Measurements from ENCODE around the gene DIS3L2. TPM values are rescaled to one million over a fixed set of nuclear protein-coding genes. Genes with fewer than 3 reads are reported as not detected.

Gene DIS3L2
- total RNA-seq, 4 donors from 2014 or later, result 13.3 to 31.0 (median 23.6) TPM

DNA sequence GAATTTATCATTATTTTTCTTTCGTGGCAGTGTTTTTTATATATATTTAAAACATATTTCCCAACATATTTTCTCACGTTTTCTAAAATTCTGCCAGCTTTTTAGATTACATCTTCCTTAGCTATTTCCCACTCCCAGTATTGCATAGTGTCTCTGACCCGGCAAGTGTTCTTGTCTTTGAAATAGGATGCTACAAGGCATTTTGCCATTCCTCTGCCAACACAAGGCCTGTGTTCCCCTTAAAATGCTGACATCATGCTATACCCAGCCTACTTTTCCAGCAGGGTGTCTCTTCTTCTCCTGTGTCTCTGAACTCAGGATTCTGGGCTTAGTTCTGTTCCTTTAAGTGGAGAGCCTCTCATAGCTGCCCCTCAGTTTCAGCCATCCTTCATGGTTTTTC lies 115.2 kb downstream of the DIS3L2 start:
- no peak for ATAC-seq
- no peaks in the 10 kb centered on the region for H3K36me3 ChIP-seq
- no peaks in the 10 kb centered on the region for H3K27me3 ChIP-seq
- peaks cover 0 to 7% (median 3%) of the 10 kb centered on the region in 3 donors for H3K4me1 ChIP-seq
- no peaks in the 10 kb centered on the region for H3K9me3 ChIP-seq
- no peak for TF ChIP-seq POLR2A (IDR thresholded peaks at IDR 0.05)
- no peak overlapping the region for H3K27ac ChIP-seq
- H3K4me3 ChIP-seq, result no peak overlapping the region
- WGBS, 2 donors (ENCODE audit: low coverage in 1 of 2), result 88 to 91% methylated on average over 3 of the region's 3 CpGs

DNA sequence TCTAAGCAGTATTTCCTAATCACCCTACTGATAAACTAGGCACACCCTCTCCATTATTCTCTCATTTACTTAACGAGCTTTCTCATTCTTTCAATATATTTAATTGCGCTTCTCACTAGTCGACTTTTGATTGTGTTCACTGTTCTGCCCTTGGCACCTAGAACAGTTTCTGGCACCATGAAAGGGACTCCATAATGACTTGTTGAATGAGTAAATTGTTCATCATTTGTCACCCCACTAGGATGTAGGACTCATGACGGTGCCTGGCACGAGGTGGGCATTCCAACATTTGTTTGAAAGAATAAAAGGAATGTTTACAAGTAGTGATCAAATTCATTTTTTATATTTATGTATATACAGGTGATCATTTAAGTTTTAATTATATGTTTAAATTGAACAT lies 123.7 kb downstream of the DIS3L2 start:
- H3K27ac ChIP-seq, result no peak overlapping the region
- peaks cover 0 to 7% (median 0%) of the 10 kb centered on the region in 3 donors for H3K4me1 ChIP-seq
- no peak for ATAC-seq
- no peak overlapping the region for H3K4me3 ChIP-seq
- 28 to 62% methylated on average over 3 to 5 of the region's 5 CpGs for WGBS, 2 donors (ENCODE audit: low coverage in 1 of 2)
- H3K9me3 ChIP-seq, result no peaks in the 10 kb centered on the region
- H3K27me3 ChIP-seq, result no peaks in the 10 kb centered on the region
- TF ChIP-seq POLR2A (IDR thresholded peaks at IDR 0.05) (no peak), EP300 (IDR thresholded peaks at IDR 0.05) (no peak), POLR2AphosphoS5 (IDR thresholded peaks at IDR 0.05) (no peak)
- TF ChIP-seq, protein P1, sequence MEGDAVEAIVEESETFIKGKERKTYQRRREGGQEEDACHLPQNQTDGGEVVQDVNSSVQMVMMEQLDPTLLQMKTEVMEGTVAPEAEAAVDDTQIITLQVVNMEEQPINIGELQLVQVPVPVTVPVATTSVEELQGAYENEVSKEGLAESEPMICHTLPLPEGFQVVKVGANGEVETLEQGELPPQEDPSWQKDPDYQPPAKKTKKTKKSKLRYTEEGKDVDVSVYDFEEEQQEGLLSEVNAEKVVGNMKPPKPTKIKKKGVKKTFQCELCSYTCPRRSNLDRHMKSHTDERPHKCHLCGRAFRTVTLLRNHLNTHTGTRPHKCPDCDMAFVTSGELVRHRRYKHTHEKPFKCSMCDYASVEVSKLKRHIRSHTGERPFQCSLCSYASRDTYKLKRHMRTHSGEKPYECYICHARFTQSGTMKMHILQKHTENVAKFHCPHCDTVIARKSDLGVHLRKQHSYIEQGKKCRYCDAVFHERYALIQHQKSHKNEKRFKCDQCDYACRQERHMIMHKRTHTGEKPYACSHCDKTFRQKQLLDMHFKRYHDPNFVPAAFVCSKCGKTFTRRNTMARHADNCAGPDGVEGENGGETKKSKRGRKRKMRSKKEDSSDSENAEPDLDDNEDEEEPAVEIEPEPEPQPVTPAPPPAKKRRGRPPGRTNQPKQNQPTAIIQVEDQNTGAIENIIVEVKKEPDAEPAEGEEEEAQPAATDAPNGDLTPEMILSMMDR (IDR thresholded peaks at IDR 0.05), result no peak
- H3K36me3 ChIP-seq, result peaks cover 0 to 20% of the 10 kb centered on the region in 2 donors

DNA sequence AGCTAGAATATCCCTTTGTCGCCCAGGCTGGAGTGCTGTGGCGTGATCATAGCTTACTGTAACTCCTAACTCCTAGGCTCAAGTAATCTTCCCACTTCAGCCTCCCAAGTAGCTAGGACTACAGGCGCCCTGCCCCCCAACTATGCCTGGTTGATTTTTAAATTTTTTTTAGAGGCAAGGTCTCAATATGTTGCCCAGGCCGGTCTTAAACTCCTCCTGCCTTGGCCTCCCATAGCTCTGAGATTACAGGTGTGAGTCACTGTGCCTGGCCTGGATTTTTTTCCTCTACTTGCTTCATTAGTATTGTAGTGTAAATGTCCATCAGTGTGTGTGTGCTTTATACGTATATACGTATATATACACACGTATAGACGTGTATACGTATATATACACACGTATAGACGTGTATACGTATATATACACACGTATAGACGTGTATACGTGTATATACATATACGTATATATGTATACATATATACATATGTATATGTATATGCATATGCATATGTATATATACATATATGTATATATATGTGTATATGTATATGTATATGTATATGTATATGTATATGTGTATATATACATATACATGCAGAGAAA lies 124.4 kb downstream of the DIS3L2 start:
- peaks cover 0 to 7% (median 0%) of the 10 kb centered on the region in 3 donors for H3K4me1 ChIP-seq
- H3K4me3 ChIP-seq, result no peak overlapping the region
- no peak for TF ChIP-seq EP300 (IDR thresholded peaks at IDR 0.05)
- TF ChIP-seq, protein P1 (IDR thresholded peaks at IDR 0.05), result no peak
- no peak for TF ChIP-seq POLR2AphosphoS5 (IDR thresholded peaks at IDR 0.05)
- no peak for TF ChIP-seq POLR2A (IDR thresholded peaks at IDR 0.05)
- 88 to 91% methylated on average over 10 to 16 of the region's 16 CpGs for WGBS, 2 donors (ENCODE audit: low coverage in 1 of 2)
- no peaks in the 10 kb centered on the region for H3K27me3 ChIP-seq
- ATAC-seq, result no peak
- H3K36me3 ChIP-seq, result peaks cover 0 to 20% of the 10 kb centered on the region in 2 donors
- no peaks in the 10 kb centered on the region for H3K9me3 ChIP-seq
- H3K27ac ChIP-seq, result no peak overlapping the region

DNA sequence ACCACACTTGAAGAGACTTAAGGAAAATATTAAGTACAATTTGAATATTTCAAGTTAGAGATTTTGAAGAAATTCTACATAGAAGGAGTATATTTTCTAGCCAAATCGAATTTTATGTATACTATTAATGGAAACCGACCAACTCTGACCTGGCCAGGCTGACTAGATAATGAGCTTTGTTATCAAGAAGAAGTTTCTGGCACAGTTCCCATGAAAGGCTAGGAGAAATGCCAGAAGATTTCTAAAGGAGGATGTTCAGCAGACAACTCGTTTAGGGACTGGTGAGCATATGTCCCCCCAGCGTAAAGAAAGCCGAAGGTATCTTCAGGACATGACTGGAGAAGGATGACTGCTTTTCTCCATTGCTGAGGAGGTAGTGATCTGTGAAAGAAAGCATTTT lies 127.3 kb downstream of the DIS3L2 start:
- H3K4me3 ChIP-seq, result no peak overlapping the region
- H3K36me3 ChIP-seq, result peaks cover 0 to 20% of the 10 kb centered on the region in 2 donors
- no peak overlapping the region for H3K27ac ChIP-seq
- H3K9me3 ChIP-seq, result peaks cover 0 to under 1% (median 0%) of the 10 kb centered on the region in 3 donors
- H3K4me1 ChIP-seq, result peaks cover 0 to 7% (median 0%) of the 10 kb centered on the region in 3 donors
- no peak for ATAC-seq
- H3K27me3 ChIP-seq, result no peaks in the 10 kb centered on the region
- WGBS, 2 donors (ENCODE audit: low coverage in 1 of 2), result 48 to 66% methylated on average over 5 of the region's 5 CpGs
- TF ChIP-seq EP300 (IDR thresholded peaks at IDR 0.05), result no peak
- TF ChIP-seq POLR2A (IDR thresholded peaks at IDR 0.05), result no peak
- TF ChIP-seq POLR2AphosphoS5 (IDR thresholded peaks at IDR 0.05), result no peak
- TF ChIP-seq, protein P1 (IDR thresholded peaks at IDR 0.05), result no peak

DNA sequence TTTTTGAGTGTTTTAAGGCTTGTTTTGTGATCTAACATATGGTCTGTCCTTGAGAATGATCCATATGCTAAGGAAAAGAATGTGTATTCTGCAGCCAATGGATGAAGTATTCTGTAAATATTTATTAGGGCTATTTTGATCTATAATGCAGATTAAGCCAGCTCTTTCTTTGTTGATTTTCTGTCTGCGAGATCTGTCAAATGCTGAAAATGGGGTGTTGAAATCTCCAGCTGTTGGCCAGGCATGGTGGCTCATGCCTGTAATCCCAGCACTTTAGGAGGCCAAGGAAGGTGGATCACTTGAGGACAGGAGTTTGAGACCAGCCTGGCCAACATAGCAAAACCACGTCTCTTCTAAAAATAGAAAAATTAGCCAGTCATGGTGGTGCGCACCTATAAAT lies 132.7 kb downstream of the DIS3L2 start:
- H3K9me3 ChIP-seq, result peaks cover 0 to 37% (median 0%) of the 10 kb centered on the region in 3 donors
- no peaks in the 10 kb centered on the region for H3K4me1 ChIP-seq
- H3K27me3 ChIP-seq, result no peaks in the 10 kb centered on the region
- WGBS, 2 donors (ENCODE audit: low coverage in 1 of 2), result 81 to 100% methylated on average over 1 to 3 of the region's 3 CpGs
- no peak for ATAC-seq
- H3K27ac ChIP-seq, result no peak overlapping the region
- TF ChIP-seq POLR2AphosphoS5 (IDR thresholded peaks at IDR 0.05), result no peak
- H3K4me3 ChIP-seq, result no peak overlapping the region
- H3K36me3 ChIP-seq, result peaks cover 0 to 34% of the 10 kb centered on the region in 2 donors

DNA sequence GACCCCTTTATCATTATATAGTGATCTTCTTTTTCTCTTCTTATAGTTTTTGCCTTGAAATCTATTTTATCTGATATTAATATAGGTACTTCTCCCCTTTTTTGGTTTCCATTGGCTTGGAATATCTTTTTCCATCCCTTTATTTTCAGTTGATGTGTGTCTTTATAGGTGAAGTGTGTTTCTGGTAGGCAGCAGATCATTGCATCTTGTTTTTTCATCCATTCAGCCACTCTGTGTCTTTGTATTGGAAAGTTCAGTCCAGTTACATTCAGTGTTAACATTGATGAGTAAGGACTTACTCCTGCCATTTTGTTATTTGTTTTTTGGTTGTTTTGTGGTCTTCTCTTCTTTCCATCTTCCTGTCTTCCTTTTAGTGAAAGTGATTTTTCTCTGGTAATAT lies 133.4 kb downstream of the DIS3L2 start:
- H3K27ac ChIP-seq, result no peak overlapping the region
- no peak for ATAC-seq
- peaks cover 0 to 37% (median 0%) of the 10 kb centered on the region in 3 donors for H3K9me3 ChIP-seq
- TF ChIP-seq EP300 (IDR thresholded peaks at IDR 0.05) (no peak), POLR2AphosphoS5 (IDR thresholded peaks at IDR 0.05) (no peak), POLR2A (IDR thresholded peaks at IDR 0.05) (no peak)
- TF ChIP-seq, protein P1 (IDR thresholded peaks at IDR 0.05), result no peak
- H3K36me3 ChIP-seq, result peaks cover 0 to 28% of the 10 kb centered on the region in 2 donors
- no peaks in the 10 kb centered on the region for H3K4me1 ChIP-seq
- no peaks in the 10 kb centered on the region for H3K27me3 ChIP-seq
- H3K4me3 ChIP-seq, result no peak overlapping the region
